Transverse colon (tissue), 4 donors: ENCODE measurements around the gene PABPN1. TPM values are rescaled to one million over a fixed set of nuclear protein-coding genes. Genes with fewer than 3 reads are reported as not detected.

Source experiments
- DNase-seq: peaks from one replicate; pipeline ENCODE4 v3.0.0-alpha.2; 2019
- H3K27ac ChIP-seq, 4 donors: fragments of 200-600 bp; sonication (generic); 2 replicates each; pipeline ENCODE4 v1.5.1; 2016 to 2018; ENCODE audit warnings: inconsistent platforms in 4 of 4
- H3K27me3 ChIP-seq: fragments of 200-600 bp; sonication (generic); 2 replicates; pipeline ENCODE4 v1.5.1; 2017; ENCODE audit warnings: inconsistent platforms
- H3K36me3 ChIP-seq, 4 donors: fragments of 200-600 bp; sonication (generic); 2 replicates each; pipeline ENCODE4 v1.5.1; 2017 to 2019; ENCODE audit warnings: inconsistent platforms in 4 of 4
- H3K4me1 ChIP-seq, 4 donors: fragments of 200-600 bp; sonication (generic); 2 replicates each; pipeline ENCODE4 v1.5.1; 2017 to 2020; ENCODE audit warnings: inconsistent platforms in 4 of 4
- H3K4me3 ChIP-seq, 4 donors: fragments of 200-600 bp; sonication (generic); 1 replicate in 1 of 4; 2 replicates in 3 of 4; pipeline versions ENCODE4 v1.5.1 to v1.6.1; 2017 to 2019; ENCODE audit warnings: inconsistent platforms in 4 of 4
- H3K9me3 ChIP-seq, 2 donors: fragments of 200-600 bp; sonication (generic); 2 replicates each; pipeline ENCODE4 v1.5.1; 2017 to 2019; ENCODE audit warnings: inconsistent platforms in 2 of 2
- CTCF ChIP-seq, 5 experiments: fragments of 200-600 bp in 3 of 5; fragments of 450-650 bp in 2 of 5; sonication (generic) in 3 of 5; IDR thresholded peaks; 1 replicate in 2 of 5; 2 replicates in 3 of 5; pipeline ENCODE4 v1.5.1; 2016 to 2017; ENCODE audit warnings: antibody characterized with exemption in 5 of 5, inconsistent platforms in 3 of 5, mild to moderate bottlenecking in 2 of 5, moderate library complexity in 1 of 5
- EP300 ChIP-seq: sonication (generic); formaldehyde crosslinking; IDR thresholded peaks from one replicate; pipeline ENCODE4 v1.6.1; 2017; ENCODE audit warnings: antibody characterized with exemption, low read depth
- POLR2A ChIP-seq: fragments of 450-650 bp; IDR thresholded peaks from one replicate; pipeline ENCODE4 v1.6.1; 2016; ENCODE audit warnings: antibody characterized with exemption, mild to moderate bottlenecking, moderate library complexity
- POLR2AphosphoS5 ChIP-seq, 3 donors: sonication (generic); formaldehyde crosslinking; IDR thresholded peaks; one replicate each; pipeline ENCODE4 v1.6.1; 2016; ENCODE audit warnings: antibody characterized with exemption in 3 of 3
- WGBS, 2 donors: methylation state at CpG; one replicate each; pipeline ENCODE4 v1.1.5; 2018; ENCODE audit warnings: low coverage in 1 of 2; 5-methylcytosine and 5-hydroxymethylcytosine counted together
- in situ Hi-C, 4 donors: fragments of 200-750 bp; cut with MboI; loops; one replicate each; pipeline versions ENCODE4 v1.15.0 to v1.15.1; 2017; ENCODE audit warnings: low sequenced_read_pairs in 3 of 4, low pct_ligation_motif_present in 1 of 4, low pct_unique_long_range_greater_than_20kb in 1 of 4
- intact Hi-C: fragments of 100-400 bp; cut with DNase I; formaldehyde crosslinking; loops from one replicate; pipeline ENCODE4 v1.15.1; 2023; ENCODE audit warnings: low total_unique reads
- total RNA-seq, 4 donors: library from RNA; depleted of rRNA; stranded (reverse); fragments of >200 nt; gene quantifications; one replicate each; pipeline ENCODE4 v1.1.0, GENCODE V29; 2016

The PABPN1 gene
- total RNA-seq, 4 donors from 2014 or later = 50.0 to 149 (median 63.7) TPM

- in situ Hi-C loops = no loop called here
Measured at GRCh38 chr14:23307146-23307530, 14.1 kb upstream of the PABPN1 start.

GRCh38 chr14:23307687-23308644 lies 13.3 kb upstream of the PABPN1 start:
- Histone ChIP-seq H3K4me1 (peaks cover 18 to 43% (median 37%) of the 10 kb centered on the region in 4 donors), H3K36me3 (peaks cover 0 to 7% (median 0%) of the 10 kb centered on the region in 4 donors), H3K9me3 (no peaks in the 10 kb centered on the region), H3K27ac (peak overlapping the region; percentile 92 to 96 (median 94)), H3K27me3 (no peaks in the 10 kb centered on the region), H3K4me3 (peak overlapping the region in 3 of 4 donors; percentile 64 to 72 (median 70))
- in situ Hi-C loops = no loop called here
- WGBS, 2 donors = 86% methylated on average over 22 of the region's 22 CpGs; no CpG with 5 or more reads in 1 of the 2 donors
- intact Hi-C loops = no loop called here
- DNase-seq = no peak
- no peak for TF ChIP-seq CTCF (IDR thresholded peaks at IDR 0.05)
- TF ChIP-seq EP300 = no peak
- no peak for TF ChIP-seq POLR2AphosphoS5 (IDR thresholded peaks at IDR 0.05)
- no peak for TF ChIP-seq POLR2A

More at GRCh38 chr14:23307146-23307530, 14.1 kb upstream of the PABPN1 start:
- intact Hi-C loops = no loop called here
- 17 to 22% methylated on average over 4 to 5 of the region's 5 CpGs for WGBS, 2 donors
- Histone ChIP-seq H3K27me3 (no peaks in the 10 kb centered on the region), H3K9me3 (no peaks in the 10 kb centered on the region), H3K36me3 (peaks cover 0 to 7% (median 0%) of the 10 kb centered on the region in 4 donors), H3K27ac (peak overlapping the region; percentile 92 to 96 (median 94)), H3K4me3 (peak overlapping the region; percentile 64 to 72 (median 68)), H3K4me1 (peaks cover 18 to 49% (median 40%) of the 10 kb centered on the region in 4 donors)
- DNase-seq = no peak
- TF ChIP-seq CTCF (IDR thresholded peaks at IDR 0.05) (no peak), EP300 (no peak), POLR2A (no peak), POLR2AphosphoS5 (IDR thresholded peaks at IDR 0.05) (no peak)

- no peak for DNase-seq
- Histone ChIP-seq H3K36me3 (peaks cover 0 to 7% (median 0%) of the 10 kb centered on the region in 4 donors), H3K27me3 (no peaks in the 10 kb centered on the region), H3K27ac (no peak overlapping the region), H3K4me3 (no peak overlapping the region), H3K9me3 (no peaks in the 10 kb centered on the region), H3K4me1 (peaks cover 18 to 40% (median 33%) of the 10 kb centered on the region in 4 donors)
- intact Hi-C loops (no loop called here), in situ Hi-C loops (no loop called here)
- no peak for TF ChIP-seq POLR2A
- WGBS, 2 donors = 86% methylated on average over 14 to 17 of the region's 17 CpGs
Measured at GRCh38 chr14:23308721-23309445, 12.4 kb upstream of the PABPN1 start.

GRCh38 chr14:23310546-23310945 lies 10.7 kb upstream of the PABPN1 start:
- WGBS, 2 donors = 89% methylated on average over 1 of the region's 1 CpG; no CpG with 5 or more reads in 1 of the 2 donors
- no peak overlapping the region for H3K4me3 ChIP-seq
- no peaks in the 10 kb centered on the region for H3K9me3 ChIP-seq
- peaks cover 16 to 37% (median 29%) of the 10 kb centered on the region in 4 donors for H3K4me1 ChIP-seq
- intact Hi-C loops = no loop called here
- H3K36me3 ChIP-seq = peaks cover 0 to 7% (median 0%) of the 10 kb centered on the region in 4 donors
- no peaks in the 10 kb centered on the region for H3K27me3 ChIP-seq
- in situ Hi-C loops = no loop called here
- H3K27ac ChIP-seq = no peak overlapping the region
- no peak for DNase-seq
- no peak for TF ChIP-seq POLR2AphosphoS5 (IDR thresholded peaks at IDR 0.05)
- TF ChIP-seq CTCF (IDR thresholded peaks at IDR 0.05) = no peak
